GM21447 (cell line): ENCODE measurements around the gene HIVEP1.
"Not testable (repeated sequence)": the region's sequence is repeated elsewhere in the genome, so short reads cannot be mapped to it uniquely, and the experiment has no call there.

Source experiments
- ATAC-seq: cut with Tn5 transposase; IDR thresholded peaks from one replicate; pipeline ENCODE4 v1.9.1; 2021; ENCODE audit not compliant: unreplicated experiment

HIVEP1 gene

GRCh38 chr6:12082368-12082767 lies 70.3 kb downstream of the HIVEP1 start:
- ATAC-seq = no peak

GRCh38 chr6:12083302-12083701 lies 71.2 kb downstream of the HIVEP1 start:
- ATAC-seq = no peak

DNA sequence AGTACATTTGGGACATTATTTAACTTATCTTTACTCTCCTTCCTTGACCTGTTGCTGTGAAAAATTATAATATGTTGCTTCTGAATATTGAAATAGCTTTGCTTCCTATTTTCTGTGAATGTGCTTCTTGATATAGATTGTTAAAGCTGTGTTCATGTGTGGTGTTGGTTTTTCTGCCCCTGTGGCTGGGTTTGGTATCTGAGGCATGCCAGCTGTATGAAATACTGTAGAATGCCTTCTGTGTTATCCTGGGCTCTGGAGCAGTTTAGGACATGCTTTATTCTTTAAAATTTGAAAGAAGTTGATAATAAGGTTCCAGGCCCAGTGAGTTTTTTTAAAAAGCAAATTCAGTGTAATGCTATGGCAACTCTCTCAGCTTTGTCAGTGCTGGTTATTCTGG lies 71.7 kb downstream of the HIVEP1 start:
- no peak for ATAC-seq

DNA sequence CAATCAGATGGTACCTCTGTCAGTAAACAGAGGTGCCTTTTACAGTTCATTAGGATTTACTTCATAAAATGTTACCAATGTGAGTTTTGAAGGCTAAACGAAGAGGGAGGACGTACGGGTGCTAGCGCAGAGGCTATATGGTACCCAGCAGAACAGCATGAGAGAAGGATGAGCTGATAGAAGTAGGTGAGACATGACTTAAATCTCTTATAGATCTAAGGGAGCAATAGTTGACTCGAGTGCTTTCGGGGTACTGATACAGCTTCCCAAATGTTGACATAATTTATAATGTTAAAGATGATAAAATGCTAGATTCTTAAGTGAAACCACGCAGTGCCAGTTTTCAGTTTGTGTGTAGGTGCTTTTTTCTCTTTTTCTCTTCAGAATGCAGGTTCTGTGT lies 72.6 kb downstream of the HIVEP1 start:
- ATAC-seq = no peak

- ATAC-seq = no peak
Observed at GRCh38 chr6:12088531-12088930, 76.4 kb downstream of the HIVEP1 start.

- ATAC-seq = no peak
Observed at GRCh38 chr6:12090714-12091113, 78.6 kb downstream of the HIVEP1 start.

- no peak for ATAC-seq
Observed at GRCh38 chr6:12092762-12093161, 80.7 kb downstream of the HIVEP1 start.

GRCh38 chr6:12094689-12095088 lies 82.6 kb downstream of the HIVEP1 start:
- ATAC-seq = no peak

DNA sequence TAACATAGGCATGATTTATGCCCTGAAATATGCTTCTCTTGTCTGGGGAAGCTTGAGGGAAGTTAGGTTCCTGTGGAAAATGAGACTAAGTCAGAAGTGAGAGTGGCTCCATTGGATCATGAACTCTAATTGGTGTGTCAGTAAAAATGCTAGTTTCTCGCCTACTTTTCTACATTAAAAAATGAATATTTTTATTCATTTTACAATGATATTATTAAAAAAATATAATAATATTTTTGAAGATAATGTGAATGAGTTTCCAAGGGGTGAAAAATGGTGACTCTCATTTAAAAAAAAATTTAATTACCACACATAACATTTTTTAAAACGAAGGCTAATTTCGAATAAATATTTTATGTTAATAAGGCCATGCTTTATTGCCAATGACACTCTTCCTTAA lies 84.2 kb downstream of the HIVEP1 start:
- no peak for ATAC-seq

- ATAC-seq = no peak
Observed at GRCh38 chr6:12097791-12098190, 85.7 kb downstream of the HIVEP1 start.

DNA sequence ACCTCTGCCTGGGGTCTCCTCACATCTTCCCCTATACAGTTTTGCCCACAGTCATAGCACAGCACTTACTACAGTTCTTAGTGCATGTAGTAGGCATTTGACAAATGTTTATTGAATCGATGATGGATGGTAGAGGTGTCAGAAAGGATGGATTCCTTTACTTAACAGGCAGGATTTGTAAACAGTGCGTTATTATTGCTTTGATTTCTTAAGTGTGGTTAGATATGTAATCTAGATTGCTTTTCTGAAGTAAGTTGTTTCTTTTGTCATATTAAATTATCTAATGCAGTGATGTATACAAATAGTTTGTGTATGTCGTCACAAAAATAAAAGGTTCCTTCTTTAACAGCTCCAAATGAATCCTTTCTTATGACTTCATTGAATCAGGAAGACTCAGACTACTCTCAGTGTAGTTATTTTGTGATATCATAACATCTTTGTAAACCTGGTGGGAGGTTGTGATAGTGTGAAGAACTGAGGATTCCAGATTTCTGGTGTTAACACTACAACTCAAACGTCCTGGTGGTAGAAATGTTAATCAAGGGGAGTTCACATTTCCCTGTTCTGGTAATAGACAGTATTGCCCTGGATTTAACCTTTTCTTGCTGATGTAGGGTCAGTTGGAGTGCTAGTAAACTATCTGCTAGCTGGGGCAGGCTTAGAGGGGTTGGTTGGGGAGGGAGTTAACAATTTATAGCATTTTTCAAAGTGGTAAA lies 87.7 kb downstream of the HIVEP1 start:
- no peak for ATAC-seq

GRCh38 chr6:12101048-12101447 lies 88.9 kb downstream of the HIVEP1 start:
- ATAC-seq = no peak

DNA sequence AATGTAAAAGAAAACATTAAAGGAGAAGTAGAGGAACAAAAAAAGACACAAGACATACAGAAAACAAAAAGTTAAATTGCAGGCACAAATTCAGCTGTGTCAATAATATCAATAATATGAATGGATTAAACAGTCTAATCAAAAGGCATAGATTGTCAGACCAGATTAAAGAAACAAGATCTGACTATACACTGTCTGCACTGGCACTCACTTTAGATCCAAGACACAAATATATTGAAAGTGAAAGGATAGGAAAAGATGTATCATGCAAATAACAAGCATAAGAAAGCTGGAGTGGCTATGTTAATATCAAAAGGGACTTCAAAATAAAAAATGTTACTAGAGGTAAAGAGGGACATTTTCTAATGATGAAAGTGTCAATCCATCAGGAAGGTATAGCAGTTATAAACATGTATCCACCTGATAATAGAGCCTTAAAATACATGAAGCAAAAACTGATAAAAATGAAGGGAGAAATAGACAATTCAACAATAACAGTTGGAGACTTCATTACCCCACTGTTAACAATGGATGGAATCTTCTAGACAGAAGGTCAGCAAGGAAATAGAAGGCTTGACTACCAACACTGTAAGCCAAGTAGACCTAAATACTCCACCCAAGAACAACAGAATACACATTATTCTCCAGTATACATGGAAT lies 89.7 kb downstream of the HIVEP1 start:
- no peak for ATAC-seq

- ATAC-seq = no peak
Observed at GRCh38 chr6:12102350-12102749, 90.2 kb downstream of the HIVEP1 start.

GRCh38 chr6:12103158-12103557 lies 91.0 kb downstream of the HIVEP1 start:
- no peak for ATAC-seq

DNA sequence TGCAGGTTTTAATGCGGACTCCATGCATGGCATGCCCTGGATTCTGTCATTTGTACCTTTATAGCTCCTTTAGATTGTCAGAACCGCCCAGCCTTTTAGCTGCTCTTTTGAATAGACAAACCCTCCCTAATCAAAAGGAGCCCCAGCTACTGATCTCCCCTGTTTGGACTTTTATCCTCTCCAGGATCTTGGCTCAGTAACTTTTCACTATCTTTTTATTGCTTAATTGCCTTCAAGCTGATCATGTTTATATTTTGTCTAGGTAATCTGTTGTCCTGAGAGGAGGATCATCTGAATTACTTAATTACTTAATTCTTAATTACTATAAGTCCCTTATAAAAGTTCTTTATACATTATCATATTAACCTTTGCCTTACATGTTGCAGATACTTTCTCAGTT lies 93.2 kb downstream of the HIVEP1 start:
- no peak for ATAC-seq

DNA sequence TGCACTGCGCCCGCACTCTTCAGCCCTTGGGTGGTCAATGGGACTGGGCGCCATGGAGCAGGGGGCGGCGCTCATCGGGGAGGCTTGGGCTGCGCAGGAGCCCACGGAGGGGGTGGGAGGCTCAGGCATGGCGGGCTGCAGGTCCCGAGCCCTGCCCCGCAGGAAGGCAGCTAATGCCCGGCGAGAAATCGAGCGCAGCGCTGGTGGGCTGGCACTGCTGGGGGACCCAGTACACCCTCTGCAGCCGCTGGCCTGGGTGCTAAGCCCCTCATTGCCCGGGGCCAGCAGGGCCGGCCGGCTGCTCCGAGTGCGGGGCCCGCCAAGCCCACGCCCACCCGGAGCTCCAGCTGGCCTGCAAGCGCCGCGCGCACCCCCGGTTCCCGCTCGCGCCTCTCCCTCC lies 96.3 kb downstream of the HIVEP1 start:
- ATAC-seq = not testable (repeated sequence)

- no peak for ATAC-seq
Observed at GRCh38 chr6:12110523-12111362, 98.6 kb downstream of the HIVEP1 start.

DNA sequence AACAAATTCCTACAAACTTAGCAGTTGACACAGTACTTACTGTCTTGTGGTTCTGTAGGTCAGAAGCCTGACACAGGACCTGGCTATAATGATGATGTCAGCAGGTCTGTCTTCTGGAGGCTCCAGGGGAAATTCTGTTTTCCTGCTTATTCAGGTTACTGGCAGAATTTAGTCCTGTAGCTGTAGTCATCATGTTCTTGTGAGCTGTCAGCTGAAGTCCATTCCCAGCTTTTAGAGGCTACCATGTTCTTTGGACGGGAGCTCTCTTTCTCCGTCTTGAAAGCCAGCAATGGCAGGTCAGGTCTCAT lies 99.2 kb downstream of the HIVEP1 start:
- ATAC-seq = no peak

DNA sequence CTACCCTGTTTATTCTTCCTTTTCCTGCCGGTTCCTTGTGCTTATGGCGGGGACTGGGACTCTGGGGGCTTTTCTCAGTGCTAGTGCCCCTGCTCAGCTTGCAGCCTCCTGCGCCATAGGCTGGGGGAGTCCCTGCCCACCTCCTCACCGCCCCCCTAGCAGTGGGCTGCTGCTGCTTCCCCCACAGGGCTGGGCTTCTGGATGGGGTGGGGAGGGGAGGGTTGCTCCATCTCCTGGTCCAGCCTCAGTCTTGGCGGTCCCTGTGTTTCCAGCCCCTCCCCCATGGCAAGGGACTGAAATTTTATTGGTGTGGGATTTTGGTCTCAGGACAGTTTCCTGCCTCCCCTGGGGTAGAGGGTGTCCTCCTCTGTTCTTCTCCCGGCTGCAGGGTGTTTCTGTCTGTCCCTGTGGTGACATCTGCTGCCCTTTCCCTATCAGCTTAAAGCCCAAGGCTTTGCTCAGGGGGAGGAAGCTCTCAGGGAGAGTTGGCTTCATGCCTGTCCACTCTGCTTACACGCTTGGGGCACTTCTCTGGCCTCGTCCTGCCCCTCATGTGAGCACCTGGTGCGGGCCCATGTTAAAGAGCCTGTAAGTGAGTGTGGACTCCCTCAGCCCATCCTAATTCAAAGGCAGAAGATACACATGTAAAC lies 100.6 kb downstream of the HIVEP1 start:
- ATAC-seq = no peak

DNA sequence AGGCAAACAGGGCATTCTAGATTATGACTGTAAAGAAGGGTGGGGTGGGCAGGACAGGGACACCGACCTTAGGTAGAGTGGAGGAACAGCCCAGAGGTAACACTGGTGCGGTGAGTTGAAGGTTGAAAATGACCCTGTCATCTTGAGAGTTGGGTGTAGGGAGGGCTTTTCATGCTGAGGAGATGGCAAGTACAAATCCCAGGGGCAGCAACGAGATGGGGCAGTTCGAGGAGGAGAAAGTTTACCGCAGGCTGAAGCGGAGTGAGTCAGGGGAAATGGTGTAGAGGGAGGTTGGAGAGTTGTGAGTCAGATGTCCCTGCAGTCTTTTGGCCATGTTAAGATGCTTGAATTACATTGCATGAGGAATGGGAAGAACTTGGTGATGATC lies 101.1 kb downstream of the HIVEP1 start:
- ATAC-seq = no peak

DNA sequence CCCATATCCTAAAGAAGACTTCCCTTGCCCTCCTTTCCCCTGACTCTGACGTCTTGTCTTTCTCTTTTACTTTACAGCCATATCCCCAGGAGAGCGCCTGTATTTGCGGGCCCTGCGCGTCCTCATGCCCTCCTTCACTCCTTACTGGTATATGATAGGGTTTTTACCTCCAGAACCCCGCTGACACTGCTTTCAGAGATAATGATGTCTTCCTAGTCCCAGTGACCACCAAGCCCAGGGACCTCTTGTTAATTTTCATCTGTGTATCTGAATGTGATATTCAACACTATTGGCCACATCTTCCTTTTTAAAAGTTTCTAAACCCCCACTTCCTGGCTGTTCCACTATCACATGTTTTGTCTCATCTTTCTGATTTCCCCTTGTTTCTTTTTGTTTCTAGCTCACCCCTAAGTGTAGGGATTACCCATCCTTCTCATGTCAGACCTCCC lies 102.0 kb downstream of the HIVEP1 start:
- peak; percentile 39 for ATAC-seq
